ENCODE results near the gene UGT1A3. TPM values are rescaled to one million over a fixed set of nuclear protein-coding genes. Genes with fewer than 3 reads are reported as not detected.

Gene UGT1A3
- total and polyA plus RNA-seq, 11 donors, result not detected

- WGBS, 4 donors, result 86 to 93% (median 90%) methylated on average over 39 to 44 of the region's 44 CpGs
These were observed 26.2 kb downstream of the UGT1A3 start for GRCh38 chr2:233754872-233755611.

GRCh38 chr2:233756429-233757081 lies 27.7 kb downstream of the UGT1A3 start:
- TF ChIP-seq CTCF (IDR thresholded peaks at IDR 0.05), result no peak
- no peak for TF ChIP-seq POLR2A (IDR thresholded peaks at IDR 0.05)
- no peaks in the 10 kb centered on the region for H3K36me3 ChIP-seq
- H3K27ac ChIP-seq, result no peak overlapping the region
- no peaks in the 10 kb centered on the region for H3K4me1 ChIP-seq
- no peaks in the 10 kb centered on the region for H3K9me3 ChIP-seq
- no peak for DNase-seq
- H3K4me3 ChIP-seq, result no peak overlapping the region
- ATAC-seq, result no peak
- no peaks in the 10 kb centered on the region for H3K27me3 ChIP-seq
- intact Hi-C loops (cut with DNase I), result no loop called here
- WGBS, 4 donors, result 70 to 81% (median 75%) methylated on average over 7 of the region's 7 CpGs

More at GRCh38 chr2:233754872-233755611, 26.2 kb downstream of the UGT1A3 start:
- Histone ChIP-seq H3K27me3 (no peaks in the 10 kb centered on the region), H3K9me3 (peaks cover 0 to 3% (median 0%) of the 10 kb centered on the region in 12 donors), H3K36me3 (no peaks in the 10 kb centered on the region), H3K4me1 (no peaks in the 10 kb centered on the region), H3K27ac (no peak overlapping the region), H3K4me3 (no peak overlapping the region)
- DNase-seq (no peak), ATAC-seq (no peak)
- TF ChIP-seq CTCF (IDR thresholded peaks at IDR 0.05), result no peak
- TF ChIP-seq POLR2A (IDR thresholded peaks at IDR 0.05), result no peak
- intact Hi-C loops (cut with DNase I), result no loop called here

- no peak for DNase-seq
- no peaks in the 10 kb centered on the region for H3K4me1 ChIP-seq
- H3K4me3 ChIP-seq, result no peak overlapping the region
- H3K36me3 ChIP-seq, result no peaks in the 10 kb centered on the region
- TF ChIP-seq POLR2A (IDR thresholded peaks at IDR 0.05) (no peak), CTCF (IDR thresholded peaks at IDR 0.05) (no peak)
- H3K27ac ChIP-seq, result no peak overlapping the region
- no peak for ATAC-seq
- H3K9me3 ChIP-seq, result no peaks in the 10 kb centered on the region
- intact Hi-C loops (cut with DNase I), result no loop called here
- H3K27me3 ChIP-seq, result peaks cover 0 to 7% (median 0%) of the 10 kb centered on the region in 9 donors
These were observed 29.3 kb downstream of the UGT1A3 start for GRCh38 chr2:233758141-233758540.

GRCh38 chr2:233758849-233759248 lies 30.0 kb downstream of the UGT1A3 start:
- H3K4me1 ChIP-seq, result no peaks in the 10 kb centered on the region
- no peak overlapping the region for H3K4me3 ChIP-seq
- H3K27ac ChIP-seq, result no peak overlapping the region
- no peak for DNase-seq
- no peaks in the 10 kb centered on the region for H3K36me3 ChIP-seq
- peaks cover 0 to 8% (median 0%) of the 10 kb centered on the region in 9 donors for H3K27me3 ChIP-seq
- H3K9me3 ChIP-seq, result no peaks in the 10 kb centered on the region
- no peak for ATAC-seq
- 77 to 88% (median 81%) methylated on average over 2 of the region's 2 CpGs for WGBS, 4 donors
- intact Hi-C loops (cut with DNase I), result loop anchor here in 1 of 10 donors (1.0 kb wide), 1 partner anchor 11 kb away; no protein-coding TSS in a partner anchor
- no peak for TF ChIP-seq CTCF (IDR thresholded peaks at IDR 0.05)
- TF ChIP-seq POLR2A (IDR thresholded peaks at IDR 0.05), result no peak

Measured in heart left ventricle (tissue), 16 donors.